GF-D8 (cell line): ENCODE measurements around the gene RAI1.

ENCODE experiments used
- DNase-seq: peaks from one replicate; lab custom pipeline; 2025; lab: John Stamatoyannopoulos, UW

RAI1 gene

DNA sequence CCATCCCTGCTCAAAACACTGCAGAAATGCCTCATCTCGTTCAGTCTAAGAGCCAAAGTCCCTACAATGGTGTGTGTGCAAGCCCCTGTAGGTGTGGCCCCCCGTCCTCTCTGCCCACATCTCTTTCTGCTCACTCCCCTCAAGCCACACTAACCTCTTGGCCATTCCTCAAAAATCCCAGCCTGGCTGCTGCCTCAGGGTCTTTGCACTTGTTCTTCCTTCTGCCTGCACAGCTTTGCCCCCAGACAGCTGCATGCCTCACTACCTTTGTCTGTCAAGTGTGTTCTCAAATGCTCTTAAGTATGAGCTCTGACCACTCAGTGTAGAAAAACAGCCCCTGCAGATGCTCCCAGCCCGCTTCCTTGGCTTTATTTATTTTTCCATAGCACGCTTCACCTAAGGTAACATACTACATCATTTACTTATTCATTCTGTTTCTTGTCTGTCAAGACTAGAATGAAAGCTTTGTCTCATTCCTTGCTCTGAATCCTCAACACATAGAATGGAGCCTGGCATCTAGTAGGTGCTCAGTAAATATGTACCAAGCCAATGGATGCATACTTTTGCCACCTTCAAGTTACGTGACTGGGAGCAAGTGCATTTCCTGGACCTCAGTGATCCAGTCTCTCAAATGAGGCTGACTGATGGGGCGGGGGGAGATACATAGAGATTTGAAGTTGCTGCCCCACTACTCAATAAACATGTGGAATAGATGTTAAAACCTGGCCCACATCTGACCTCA lies 38.1 kb downstream of the RAI1 start:
- no peak for DNase-seq

DNA sequence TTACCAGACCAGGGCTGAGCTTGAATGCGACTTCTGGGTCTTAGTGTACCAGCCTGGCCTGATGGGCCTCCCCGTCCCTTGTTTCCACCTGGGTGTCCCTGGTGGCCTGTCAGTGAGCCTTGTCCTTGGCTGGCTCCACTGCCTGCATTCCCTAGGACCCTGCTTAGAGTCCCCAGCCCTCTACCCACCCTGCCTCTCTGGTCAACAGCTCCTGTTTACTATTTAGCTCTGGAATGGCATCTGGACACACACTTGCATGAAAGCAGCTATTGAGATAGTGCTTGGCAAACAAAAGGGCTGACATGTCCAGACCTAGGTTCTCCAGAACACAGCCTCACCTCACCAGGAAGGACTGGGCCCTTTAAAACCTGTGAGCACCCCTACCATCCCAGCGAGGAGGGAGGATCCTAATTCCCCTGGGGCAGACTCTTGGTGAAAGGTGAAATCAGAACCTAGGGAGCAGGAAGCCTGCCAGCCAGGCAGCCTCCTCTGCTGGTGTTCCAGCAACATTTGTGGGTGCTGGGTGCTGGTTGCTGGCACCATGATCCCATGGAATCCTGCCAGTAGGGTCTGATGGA lies 38.8 kb downstream of the RAI1 start:
- no peak for DNase-seq

DNA sequence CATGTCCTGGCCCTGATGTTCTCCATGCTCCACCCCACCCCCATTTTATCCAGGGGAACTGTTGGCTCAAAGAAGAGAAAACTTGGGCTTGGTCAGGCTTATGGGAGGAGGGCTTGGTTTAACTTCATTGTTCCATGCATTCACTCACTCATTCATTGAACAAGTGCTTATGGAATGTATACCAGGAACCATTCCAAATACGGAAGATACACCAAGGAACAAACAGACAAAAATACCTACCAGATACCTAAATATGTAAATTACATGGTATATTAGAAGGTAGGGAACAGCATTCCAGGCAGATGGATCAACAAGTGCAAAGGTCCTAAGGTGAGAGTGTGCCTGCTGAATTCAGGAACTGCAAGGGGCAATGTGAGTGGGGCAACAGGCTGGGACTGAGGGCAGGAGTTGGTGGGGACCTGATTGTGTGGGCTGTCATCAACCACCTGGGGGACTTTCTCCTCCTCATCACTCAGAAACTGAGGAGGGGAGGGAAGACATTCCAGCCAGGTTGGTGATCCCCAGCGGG lies 39.9 kb downstream of the RAI1 start:
- DNase-seq: no peak

DNA sequence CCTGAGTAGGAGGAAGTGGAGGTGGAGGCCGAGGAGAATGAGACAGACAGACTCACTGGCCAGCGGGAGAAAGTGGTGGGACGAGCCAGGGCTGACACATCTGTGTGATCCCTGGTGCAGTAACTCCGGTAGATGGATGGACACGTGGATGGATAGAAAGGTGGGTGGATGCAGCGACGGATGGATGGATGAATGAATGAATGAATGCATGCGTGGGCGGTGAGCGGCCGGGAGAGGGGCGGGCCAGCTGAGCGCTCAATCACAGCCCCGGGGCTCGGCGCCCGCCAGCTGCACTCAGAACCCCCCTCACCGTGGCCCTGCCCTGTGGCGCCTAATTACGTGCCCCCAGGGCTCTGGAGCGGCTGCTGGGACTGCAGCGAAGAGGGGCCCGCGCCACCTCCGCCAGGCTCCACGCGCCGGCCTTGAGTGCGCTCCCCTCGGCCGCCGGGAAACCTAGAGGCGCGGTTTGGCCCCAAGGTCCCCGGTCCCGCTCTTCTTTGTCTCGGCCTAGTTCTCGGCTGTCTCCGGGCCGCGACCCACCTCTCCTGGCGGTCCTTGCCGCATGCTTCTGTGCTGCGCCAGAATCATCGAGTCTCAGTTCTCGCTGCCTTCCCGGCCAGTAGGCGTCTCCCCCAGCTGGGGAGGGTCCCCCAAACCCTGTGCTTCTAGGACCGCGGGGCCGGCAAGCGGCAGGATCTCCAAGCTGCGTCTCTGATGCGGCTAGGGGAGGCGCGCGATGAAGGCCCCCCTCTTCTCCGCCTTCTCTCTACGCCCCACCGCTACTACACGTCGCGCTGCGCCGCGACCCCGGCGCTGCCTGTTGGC lies 41.0 kb downstream of the RAI1 start:
- no peak for DNase-seq

DNA sequence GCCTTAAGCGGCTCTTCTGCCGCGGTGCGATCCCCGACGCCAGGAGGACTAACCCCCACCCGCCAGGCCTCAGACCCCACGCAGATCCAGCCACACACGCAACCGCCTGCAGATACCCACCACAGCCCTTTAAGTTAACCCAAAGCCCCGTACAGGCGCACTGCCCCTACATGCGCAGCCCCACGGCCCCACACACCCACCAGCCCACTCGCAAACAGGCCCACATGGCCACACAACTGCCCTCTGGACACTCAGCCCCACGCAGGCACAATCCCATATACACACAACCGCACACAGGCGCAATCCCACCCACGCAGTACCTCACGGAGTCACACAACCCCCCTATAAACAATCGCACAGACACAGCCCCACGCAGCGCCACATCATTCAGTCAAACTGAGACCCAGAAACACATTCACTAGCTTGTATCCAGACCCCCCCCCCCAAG lies 41.7 kb downstream of the RAI1 start:
- no peak for DNase-seq

DNA sequence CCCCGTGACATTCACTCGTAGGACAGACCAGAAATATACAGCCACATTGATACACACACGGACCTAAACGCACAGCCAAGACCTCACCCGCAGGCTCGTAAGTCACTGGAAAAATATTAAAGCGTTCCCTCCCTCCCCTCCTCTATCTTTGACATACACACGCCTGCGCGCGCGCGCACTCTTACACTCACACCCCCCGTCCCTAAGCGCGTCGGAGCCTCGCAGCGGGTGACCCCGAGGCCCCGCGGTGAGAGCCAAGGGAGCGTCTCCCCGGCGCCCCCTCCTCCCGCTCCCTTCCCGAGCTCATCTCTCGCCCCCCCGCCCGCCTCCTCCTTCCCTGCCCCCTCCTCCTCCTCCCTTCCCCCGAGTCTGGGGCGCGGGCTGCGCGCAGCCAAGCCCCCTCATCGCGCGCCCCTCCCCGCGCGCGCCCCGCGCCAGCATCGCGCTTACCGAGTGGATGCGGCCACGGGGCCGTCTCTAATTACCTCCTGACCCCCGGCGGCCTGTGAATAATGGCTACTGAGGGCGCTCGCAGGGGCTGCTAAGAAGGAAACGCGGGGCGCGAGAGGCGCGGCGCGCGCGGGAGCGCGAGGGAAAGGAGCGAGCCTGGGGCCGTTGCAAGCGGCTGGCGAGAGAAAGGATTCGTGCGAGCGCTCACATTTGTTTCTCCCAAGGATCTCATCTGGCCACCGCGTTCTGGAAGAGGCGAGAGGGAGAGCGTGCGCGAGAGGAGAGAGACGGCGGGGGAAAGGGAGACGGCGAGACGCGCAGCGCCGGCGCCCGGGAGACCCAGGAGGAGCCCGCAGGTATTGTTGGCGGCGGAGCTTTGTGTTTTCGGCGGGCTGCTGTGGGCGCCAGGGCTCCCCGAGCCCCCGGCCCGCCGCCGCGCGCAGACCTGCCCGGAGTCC lies 42.4 kb downstream of the RAI1 start:
- DNase-seq: no peak

DNA sequence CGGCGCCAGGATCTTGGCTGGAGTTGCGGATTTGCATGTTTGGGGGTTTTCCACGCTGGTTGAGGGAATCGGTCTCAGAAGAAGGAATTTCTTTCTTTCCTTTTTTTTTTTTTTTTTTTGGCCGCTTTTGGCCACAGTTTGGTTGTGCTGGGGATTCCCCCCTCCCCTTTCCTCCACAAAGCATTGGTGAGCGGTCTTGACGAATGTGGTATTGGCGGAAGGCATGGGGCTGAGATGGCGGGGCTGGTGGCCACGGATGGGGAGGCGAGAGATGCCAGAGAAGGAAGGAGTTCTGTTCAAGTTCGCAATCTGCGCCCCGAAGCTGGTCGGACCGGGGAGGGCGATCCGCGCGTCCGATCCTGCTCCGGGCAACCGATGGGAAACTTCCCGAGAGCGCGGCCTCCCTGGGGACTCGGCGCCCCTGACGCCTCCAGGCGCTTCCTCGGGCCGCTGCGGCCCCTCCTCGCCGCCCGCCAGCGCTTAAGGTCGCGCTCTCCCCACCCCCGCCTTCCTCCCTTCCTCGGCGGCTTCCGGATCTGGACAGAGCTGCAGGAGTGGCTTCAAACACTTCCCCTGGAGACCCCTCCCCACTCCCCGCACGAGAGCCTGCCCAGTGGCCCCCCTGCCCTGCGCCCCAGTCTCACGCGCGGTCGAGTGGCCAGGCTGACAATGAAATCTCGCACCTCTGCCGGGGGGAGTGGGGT lies 43.2 kb downstream of the RAI1 start:
- no peak for DNase-seq

DNA sequence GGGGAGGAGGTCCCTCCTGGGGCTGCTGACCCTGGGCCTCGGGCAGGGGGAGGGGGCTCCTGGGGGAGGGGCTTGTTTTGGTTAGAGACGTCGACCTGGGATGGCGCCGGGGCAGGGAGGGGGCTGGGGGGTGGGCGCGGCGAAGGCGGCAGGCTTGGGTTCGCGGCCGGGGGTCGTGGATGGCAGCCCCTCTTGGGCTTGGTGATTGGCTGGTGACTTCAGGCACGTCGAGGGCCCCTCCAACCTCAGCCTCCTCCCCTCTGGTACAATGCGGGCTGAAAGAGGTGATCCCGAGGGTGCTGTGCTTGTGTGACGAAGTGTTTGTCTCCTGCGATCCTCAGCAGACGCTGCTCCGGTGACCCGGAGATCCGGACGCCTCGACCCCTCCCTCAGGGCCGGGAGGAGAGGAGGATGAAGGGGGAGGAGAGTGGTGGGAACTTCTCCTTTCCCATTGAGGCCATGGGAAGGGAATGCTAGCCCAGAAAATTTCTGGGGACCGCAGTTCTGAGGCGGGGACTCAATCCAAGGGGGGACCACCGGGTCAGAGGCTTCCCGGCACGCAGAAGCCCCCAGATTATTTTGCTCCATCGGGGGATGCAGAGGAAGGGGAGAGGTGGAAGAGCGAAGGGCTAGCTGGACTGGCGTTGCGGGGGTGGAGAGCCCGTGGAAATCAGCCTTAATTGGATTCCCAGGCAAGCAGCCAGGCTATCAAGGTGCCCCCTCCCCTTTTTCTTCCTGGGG lies 43.9 kb downstream of the RAI1 start:
- no peak for DNase-seq

DNA sequence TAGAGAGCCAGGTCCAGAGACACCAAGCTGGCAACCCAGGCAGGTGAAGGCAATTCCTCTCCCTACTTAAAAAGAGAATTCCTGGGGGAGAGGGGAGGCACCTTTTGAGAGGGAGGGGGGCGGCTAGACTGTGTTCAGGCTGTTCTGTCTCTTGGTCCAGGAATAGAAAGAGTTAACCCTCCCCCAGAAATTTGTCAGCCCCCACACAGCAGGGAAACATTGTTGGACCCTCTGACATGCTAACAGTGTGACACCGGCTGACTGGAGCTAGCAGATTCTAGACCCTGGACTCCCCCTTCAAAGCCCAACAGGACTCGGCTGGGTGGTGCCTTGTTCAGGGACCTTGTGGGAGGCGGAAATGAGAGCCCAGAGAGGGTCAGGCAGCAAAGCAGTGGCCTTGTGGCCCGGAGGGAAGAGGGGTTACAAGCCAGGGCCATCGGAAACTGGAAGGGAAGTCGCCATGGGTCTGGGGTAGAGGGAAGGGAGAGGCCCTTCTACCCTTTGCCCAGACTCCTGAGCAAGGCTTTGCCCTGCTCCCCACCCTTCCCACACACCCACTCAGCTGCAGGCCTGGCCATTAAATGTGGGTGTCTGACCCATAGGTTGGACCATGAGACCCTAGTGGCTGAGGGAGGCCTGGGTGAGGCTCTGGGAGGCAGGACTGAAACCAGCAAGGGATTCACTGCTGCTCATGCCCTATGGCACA lies 44.6 kb downstream of the RAI1 start:
- no peak for DNase-seq

DNA sequence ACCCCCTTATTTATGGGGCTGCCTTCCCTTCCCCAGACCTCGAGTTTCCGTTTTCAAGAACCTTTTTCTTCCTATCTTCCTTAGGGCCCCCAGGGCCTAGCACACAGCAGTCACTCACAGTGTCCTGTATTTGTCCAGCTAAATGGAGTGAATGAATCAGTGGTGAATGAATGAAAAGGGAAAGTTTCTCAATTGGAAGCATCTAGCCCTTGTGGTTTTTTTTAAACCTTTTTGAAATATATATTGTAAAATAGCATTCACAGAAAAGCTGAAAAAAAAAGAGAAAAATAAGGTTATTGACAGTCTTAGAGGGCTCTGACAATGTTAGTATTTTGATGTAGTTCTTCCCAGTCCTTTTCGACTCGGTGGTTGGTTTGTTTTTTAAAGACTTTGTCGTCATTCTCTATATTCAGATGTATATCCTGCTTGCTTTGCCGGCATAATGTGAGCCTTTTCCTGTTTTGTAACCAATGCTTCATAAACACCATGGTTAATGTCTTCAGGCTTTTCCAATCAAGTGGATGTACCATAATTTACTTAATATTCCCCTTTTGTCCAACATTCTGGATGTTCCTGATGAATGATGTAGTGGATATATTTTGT lies 45.3 kb downstream of the RAI1 start:
- peak; percentile 17 for DNase-seq

DNA sequence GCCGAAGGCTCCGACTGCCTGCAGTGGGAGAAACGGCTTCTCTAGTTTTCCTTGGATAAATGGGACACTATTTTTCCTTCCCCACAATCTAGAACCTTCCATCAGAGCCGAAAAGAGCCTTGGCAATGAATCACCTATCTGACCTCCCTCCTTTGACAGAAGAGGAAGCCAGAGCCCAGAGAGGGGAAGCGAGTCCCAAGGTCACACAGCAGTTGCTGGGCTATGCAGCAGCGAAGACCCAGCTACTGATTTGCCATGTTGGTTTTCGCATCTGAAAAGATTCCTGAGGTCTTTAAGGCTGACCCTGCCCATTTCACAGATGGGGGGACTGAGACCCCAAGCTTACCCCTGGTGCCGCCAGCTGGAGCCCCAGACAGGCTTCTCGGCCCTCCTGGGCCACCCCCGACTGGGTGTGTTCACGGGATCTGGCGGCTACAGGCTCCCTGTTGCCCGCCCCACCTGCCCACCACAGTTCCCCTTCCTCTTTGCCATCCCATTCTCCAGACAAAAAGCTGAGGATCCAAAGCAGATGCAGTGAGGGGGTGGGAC lies 45.9 kb downstream of the RAI1 start:
- no peak for DNase-seq

DNA sequence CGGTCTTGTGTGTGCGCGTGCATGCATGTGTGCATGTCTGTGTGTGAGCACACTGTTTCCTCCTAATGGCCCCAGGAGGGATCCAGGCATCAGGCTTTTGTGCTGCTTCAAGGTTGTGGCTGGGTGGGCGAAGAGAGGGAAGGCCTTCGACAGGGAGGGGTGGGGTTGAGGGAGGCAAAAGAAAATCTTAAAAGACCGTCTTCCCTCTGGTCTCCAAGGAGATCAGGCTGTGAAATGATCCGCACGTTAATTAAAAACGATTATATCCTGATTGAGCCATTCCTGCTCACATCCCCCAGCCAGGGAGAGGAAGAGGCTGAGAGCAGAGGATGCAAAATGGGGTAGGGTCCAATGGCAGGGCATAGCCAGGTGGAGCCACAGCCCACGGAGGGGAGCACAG lies 46.9 kb downstream of the RAI1 start:
- no peak for DNase-seq

DNA sequence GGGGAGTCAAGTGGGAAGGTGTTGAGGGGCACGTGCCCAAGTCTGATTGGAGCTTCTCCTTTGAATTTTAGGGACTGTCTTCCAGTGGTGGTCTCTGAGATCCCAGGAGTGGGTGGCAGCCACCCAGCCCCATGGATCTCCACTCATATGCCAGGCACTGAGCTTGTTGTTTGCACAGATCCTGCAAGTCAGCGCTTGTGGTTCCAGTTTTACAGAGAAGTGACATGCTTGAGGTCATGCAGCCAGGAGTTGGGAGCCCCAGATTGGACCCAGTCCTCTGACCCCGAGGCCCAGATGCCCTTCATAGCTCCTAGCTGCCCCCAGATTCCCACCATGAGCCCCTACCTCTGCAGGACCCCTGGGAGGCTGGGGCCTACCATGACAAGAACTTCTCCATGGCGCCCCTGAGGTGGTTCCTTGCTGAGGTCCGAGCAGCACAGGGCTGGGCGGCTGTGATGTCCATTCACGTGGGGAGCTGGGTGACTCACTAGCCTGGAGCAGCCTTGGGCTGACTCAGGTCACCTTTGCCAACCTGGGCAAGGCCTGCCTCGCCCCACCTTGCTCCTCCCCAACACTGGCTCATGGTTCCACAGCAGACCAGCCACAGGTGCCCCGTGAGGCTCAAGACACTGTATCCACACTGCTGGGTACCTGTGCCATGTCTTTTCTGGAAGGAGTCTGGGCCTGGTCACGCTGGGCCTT lies 47.4 kb downstream of the RAI1 start:
- DNase-seq: no peak

DNA sequence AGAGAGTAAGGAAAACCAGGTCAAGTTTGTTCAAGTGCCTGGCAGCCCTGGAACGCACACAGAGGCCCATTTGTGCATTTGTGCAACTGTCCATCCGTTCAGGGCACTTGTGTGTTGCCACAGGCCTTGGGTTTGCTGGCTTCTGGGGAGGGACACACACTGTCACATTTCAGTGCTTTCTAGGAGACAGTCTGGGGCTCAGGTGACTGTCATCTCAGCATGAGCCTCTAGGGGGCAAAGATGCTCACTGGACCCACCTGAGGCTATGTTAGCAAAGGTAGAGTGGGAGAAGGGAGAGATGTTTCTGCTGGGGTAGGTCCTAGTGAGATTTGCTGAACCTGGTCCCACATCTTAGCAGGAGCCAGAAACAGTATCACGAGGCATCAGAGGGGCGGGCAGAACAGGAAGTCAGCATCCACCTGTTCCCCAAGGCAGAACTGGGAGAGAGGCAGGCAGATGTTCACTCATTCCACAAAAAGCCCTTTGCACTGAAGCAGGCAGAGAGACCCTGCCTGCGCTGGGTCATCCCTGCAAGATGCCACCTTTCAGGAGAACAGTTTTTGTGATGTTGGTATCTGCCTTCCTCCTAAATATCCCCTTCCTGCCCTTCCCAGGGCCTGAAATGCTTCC lies 48.5 kb downstream of the RAI1 start:
- no peak for DNase-seq

DNA sequence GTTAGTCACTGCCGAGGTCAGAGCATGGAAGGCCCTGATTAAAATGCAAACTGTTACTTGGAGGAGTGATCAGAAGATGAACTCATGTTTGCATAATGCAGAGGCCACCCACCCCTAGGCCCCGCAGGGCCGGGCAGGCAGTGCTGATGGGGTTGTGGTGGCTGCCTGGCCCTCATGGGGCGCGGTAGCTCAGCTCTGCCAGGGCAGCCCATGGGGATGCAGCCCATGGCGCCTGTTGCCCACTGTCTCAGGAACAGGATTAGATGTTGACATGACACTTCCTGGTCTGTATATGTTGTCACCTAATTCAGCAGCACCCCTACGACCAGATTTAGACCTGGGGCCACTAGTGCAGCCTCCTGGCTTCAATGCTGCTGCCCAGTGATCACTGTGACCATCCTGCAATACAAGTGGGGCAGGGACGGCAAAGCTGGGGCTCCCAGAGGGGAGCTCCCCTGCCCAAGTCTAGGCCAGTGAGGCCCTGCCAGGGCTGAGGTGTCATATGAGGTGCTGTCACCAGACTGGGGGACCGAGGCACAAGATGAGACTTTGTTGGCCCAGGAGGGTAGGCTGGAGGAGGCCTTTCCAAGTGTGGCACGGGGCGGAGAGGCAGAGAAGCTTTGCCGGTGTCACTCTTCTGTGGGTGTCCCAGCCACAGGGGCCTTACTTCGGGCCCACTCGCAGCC lies 49.1 kb downstream of the RAI1 start:
- DNase-seq: no peak

DNA sequence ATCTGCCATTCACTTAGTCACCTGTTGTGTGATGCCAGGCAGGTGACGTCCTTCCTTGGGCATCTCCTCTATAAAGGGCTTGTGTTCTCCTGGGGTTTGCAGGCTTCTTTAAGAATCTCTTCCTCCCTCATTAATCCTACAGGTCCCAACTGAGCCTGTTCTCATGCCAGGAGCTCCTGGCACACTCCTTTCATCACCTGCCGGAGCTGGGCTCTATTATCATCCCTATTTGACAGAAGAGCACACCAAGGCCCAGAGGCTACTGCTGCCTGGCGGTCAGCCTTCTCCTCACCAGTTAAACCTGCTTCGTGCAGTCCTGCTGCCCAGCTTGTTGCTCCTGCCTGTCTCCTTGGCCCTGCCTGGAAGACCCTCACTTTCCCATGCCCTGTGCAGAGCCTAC lies 51.2 kb downstream of the RAI1 start:
- DNase-seq: no peak
